GM12801 (cell line): ENCODE measurements around the gene IL4R.

Experiments used
- CTCF ChIP-seq: IDR thresholded peaks from one replicate; pipeline ENCODE4 v1.5.1; 2011; ENCODE audit warnings: control low read depth; ENCODE audit not compliant: insufficient read length; ENCODE audit errors: extremely low read depth

The IL4R gene

GRCh38 chr16:27305839-27306442, 7.8 kb upstream of the IL4R start:
- TF ChIP-seq CTCF: no peak

- TF ChIP-seq CTCF: no peak
Observed at GRCh38 chr16:27308792-27309191, 5.0 kb upstream of the IL4R start.

GRCh38 chr16:27310576-27311447, 3.0 kb upstream of the IL4R start:
- no peak for TF ChIP-seq CTCF

- TF ChIP-seq CTCF: no peak
Observed at GRCh38 chr16:27311448-27311830, 2.3 kb upstream of the IL4R start.

GRCh38 chr16:27311897-27312303, 1.9 kb upstream of the IL4R start:
- no peak for TF ChIP-seq CTCF

GRCh38 chr16:27312580-27313421, 973 bp upstream of the IL4R start:
- TF ChIP-seq CTCF: no peak

GRCh38 chr16:27314161-27314723, 468 bp downstream of the IL4R start:
- no peak for TF ChIP-seq CTCF
